Measurements from ENCODE around the gene BMERB1.
A peak's percentile ranks its signal among the peaks of the same experiment; 100 is the strongest.

BMERB1 gene

GRCh38 chr16:15533386-15533785 lies 99.0 kb downstream of the BMERB1 start:
- Mint-ChIP-seq H3K27ac (no peak overlapping the region), H3K9me3 (no peaks in the 10 kb centered on the region), H3K36me3 (ENCODE audit: low read depth) (peaks cover 59% of the 10 kb centered on the region), H3K4me1 (peaks cover 10% of the 10 kb centered on the region), H3K27me3 (ENCODE audit: low read depth, poor library complexity) (peaks cover under 1% of the 10 kb centered on the region), H3K4me3 (no peak overlapping the region)
- TF ChIP-seq CTCF (IDR thresholded peaks at IDR 0.05): no peak
- DNase-seq: no peak

GRCh38 chr16:15535772-15536171 lies 101.4 kb downstream of the BMERB1 start:
- Mint-ChIP-seq H3K4me1 (peaks cover 20% of the 10 kb centered on the region), H3K27ac (no peak overlapping the region), H3K36me3 (ENCODE audit: low read depth) (peaks cover 44% of the 10 kb centered on the region), H3K9me3 (no peaks in the 10 kb centered on the region), H3K27me3 (ENCODE audit: low read depth, poor library complexity) (peaks cover 4% of the 10 kb centered on the region), H3K4me3 (no peak overlapping the region)
- DNase-seq: no peak
- no peak for TF ChIP-seq CTCF (IDR thresholded peaks at IDR 0.05)

- Mint-ChIP-seq H3K27ac (peak overlapping the region; percentile 18), H3K36me3 (ENCODE audit: low read depth) (peaks cover 41% of the 10 kb centered on the region), H3K4me1 (peaks cover 20% of the 10 kb centered on the region), H3K9me3 (no peaks in the 10 kb centered on the region), H3K27me3 (ENCODE audit: low read depth, poor library complexity) (peaks cover 4% of the 10 kb centered on the region), H3K4me3 (no peak overlapping the region)
- no peak for DNase-seq
- TF ChIP-seq CTCF (IDR thresholded peaks at IDR 0.05): no peak
Measured at GRCh38 chr16:15536843-15537242, 102.5 kb downstream of the BMERB1 start.

- H3K9me3 Mint-ChIP-seq: peaks cover 14% of the 10 kb centered on the region
- no peak overlapping the region for H3K4me3 Mint-ChIP-seq
- H3K36me3 Mint-ChIP-seq (ENCODE audit: low read depth): peaks cover 51% of the 10 kb centered on the region
- H3K27ac Mint-ChIP-seq: peak overlapping the region; percentile 75
- no peak for DNase-seq
- peaks cover 4% of the 10 kb centered on the region for H3K27me3 Mint-ChIP-seq (ENCODE audit: low read depth, poor library complexity)
- peaks cover 14% of the 10 kb centered on the region for H3K4me1 Mint-ChIP-seq
- no peak for TF ChIP-seq CTCF (IDR thresholded peaks at IDR 0.05)
Measured at GRCh38 chr16:15538507-15538906, 104.1 kb downstream of the BMERB1 start.

GRCh38 chr16:15539197-15539596 lies 104.8 kb downstream of the BMERB1 start:
- Mint-ChIP-seq H3K4me1 (peaks cover 9% of the 10 kb centered on the region), H3K27me3 (ENCODE audit: low read depth, poor library complexity) (peaks cover 4% of the 10 kb centered on the region), H3K4me3 (no peak overlapping the region), H3K9me3 (peaks cover 21% of the 10 kb centered on the region), H3K36me3 (ENCODE audit: low read depth) (peaks cover 58% of the 10 kb centered on the region), H3K27ac (no peak overlapping the region)
- peak; percentile 30 for DNase-seq
- TF ChIP-seq CTCF (IDR thresholded peaks at IDR 0.05): no peak

GRCh38 chr16:15542261-15542660 lies 107.9 kb downstream of the BMERB1 start:
- Mint-ChIP-seq H3K27me3 (ENCODE audit: low read depth, poor library complexity) (peaks cover 4% of the 10 kb centered on the region), H3K36me3 (ENCODE audit: low read depth) (peaks cover 53% of the 10 kb centered on the region), H3K4me3 (no peak overlapping the region), H3K9me3 (peaks cover 36% of the 10 kb centered on the region), H3K27ac (no peak overlapping the region), H3K4me1 (peaks cover 33% of the 10 kb centered on the region)
- TF ChIP-seq CTCF (IDR thresholded peaks at IDR 0.05): no peak
- DNase-seq: no peak

All from nephron progenitor cell (in vitro differentiated cells).